ENCODE data around the gene SLC6A3.
A peak's percentile ranks its signal among the peaks of the same experiment; 100 is the strongest.
"Not testable (repeated sequence)": the region's sequence is repeated elsewhere in the genome, so short reads cannot be mapped to it uniquely, and the experiment has no call there.

The SLC6A3 gene

DNA sequence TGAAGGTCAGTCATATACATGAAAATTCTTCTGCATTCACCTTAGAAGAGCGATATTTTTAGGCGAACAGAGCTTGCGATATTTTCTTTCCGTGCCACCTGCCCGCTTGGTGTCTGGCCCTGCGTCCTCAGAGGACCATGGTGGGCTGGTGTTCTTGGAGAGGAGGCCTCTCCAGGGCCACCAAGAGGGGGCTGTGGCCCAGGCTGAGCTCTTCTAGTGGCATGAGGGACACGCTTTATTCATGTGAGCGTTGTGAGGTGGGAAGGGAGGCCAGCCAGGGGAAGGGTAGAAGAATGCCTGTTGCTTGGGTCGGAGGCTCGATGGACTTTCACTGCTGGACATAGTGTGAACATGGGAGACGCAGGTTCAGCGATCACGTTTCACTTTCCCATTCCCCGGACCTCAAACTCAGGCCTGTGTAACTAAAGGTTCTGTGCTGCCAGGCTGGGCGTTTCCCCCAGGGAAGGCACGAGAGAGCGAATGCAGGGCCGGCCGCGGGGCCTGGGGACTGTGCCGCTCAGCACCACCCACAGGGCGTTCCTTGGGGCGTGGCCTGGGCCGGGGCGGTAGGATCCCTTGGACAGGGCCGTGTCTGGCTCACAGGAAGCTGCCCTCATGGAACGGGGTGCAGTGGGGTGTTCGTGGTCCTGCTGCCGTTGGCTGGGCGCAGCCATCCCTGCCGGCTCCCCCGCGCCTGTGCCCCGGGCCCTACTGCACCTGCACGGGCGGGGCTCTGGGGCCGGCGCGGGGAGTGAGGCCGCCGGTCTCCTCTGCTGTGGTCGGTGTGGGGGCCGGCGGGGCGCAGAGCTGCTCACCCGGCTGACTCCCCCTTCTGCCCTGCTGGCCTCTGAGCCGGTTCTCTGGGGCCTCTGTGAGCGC, 59.6 kb downstream of the SLC6A3 start:
- DNase-seq: peak; percentile 90

GRCh38 chr5:1384521-1384920, 60.7 kb downstream of the SLC6A3 start:
- DNase-seq: no peak

GRCh38 chr5:1383886-1384401, 61.3 kb downstream of the SLC6A3 start:
- no peak for DNase-seq

DNA sequence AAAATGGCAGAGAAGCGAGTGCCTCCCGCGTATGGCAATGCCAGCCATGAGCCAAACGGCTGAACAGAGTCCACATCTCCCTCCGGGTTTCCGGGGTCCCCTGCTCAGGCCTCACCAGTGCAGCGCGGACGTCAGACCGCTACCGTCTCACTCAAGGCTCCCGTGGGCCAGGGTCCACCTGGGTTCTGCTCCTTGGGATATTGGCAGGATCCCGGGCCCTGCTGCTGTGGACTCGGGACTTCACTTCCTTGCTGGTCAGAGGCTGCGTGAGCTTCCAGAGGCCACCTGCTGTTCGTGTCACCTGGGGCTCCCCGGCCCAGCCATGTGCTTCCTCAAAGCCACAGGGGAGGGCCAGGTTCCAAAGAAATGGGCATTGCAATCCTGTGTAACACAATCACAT, 61.9 kb downstream of the SLC6A3 start:
- DNase-seq: no peak

GRCh38 chr5:1382248-1382700, 63.0 kb downstream of the SLC6A3 start:
- no peak for DNase-seq

DNA sequence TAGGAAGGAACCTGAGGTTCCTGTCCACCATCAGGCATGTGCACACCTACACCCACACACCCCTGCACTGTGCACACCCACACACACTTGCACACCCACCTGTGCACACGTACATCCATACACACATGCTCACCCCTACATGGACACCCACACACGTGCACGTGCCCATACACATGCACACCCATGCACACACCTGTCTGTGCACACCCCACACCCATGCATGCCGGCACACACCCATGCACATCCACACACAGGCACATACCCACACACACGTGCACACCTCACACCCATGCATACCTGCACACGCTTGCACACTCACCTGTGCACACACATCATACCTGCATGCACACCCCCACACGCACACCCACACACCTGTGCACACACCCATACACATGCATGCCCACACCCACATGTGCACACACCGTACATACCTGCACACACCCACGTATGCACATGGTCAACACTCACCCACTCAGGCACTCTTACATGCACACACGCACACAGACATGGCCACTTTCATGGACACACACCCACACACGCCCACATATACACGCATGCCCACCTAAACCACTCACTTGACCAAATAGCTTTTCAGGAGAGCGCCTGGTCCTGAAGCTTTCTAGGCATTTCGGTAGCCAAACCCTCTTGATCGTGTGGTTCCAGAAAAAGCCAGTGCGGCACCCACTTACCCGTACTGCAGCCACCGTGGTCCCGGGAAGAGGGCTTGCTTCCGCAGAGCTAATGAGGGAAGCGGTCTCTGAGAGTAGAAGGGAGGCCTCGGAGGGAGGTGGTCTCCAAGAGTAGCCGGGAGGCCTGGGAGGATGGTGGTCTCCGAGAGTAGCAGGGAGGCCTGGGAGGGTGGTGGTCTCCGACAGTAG, 63.6 kb downstream of the SLC6A3 start:
- no peak for DNase-seq

DNA sequence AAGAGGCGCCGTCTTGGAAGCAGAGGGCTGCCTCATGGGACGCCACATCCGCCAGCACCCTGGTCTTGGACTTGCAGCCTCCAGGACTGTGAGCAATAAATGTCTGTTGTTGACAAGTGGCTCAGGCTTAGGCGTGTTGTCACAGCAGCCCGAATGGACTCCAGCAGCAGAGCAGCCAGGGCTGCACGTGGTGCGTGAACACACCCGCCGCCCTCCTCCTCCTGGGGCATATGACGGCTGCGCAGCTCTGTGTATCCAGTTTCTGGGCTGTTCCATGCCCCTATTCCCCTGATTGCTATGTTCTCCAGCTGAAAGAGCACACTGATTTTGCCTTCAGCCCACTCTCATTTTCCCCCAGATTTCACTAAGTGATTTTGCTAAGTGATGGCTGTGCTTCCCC, 64.3 kb downstream of the SLC6A3 start:
- DNase-seq: no peak

- no peak for DNase-seq
Measured at GRCh38 chr5:1380011-1380817, 65.0 kb downstream of the SLC6A3 start.

- DNase-seq: no peak
Measured at GRCh38 chr5:1378866-1379659, 66.2 kb downstream of the SLC6A3 start.

GRCh38 chr5:1378096-1378495, 67.1 kb downstream of the SLC6A3 start:
- no peak for DNase-seq

DNA sequence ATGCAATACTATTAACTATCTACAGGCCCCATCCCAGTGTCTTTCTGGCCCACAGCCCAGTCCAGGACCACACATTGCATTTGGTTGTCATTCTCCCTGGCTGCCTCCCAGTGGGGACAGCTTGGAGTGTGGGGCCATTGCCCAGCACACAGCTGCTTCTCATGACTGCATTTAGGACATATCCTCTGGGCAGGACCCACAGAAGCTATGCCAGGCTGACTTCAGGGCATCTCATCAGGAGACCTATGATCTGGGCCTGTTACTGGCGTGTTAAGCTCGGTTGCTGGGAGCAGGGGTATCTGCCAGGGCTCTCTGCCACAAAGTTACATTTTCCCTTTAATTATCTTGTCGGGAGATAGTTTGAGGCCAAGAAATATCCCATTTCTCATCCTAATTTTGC, 68.3 kb downstream of the SLC6A3 start:
- no peak for DNase-seq

- DNase-seq: no peak
Measured at GRCh38 chr5:1375871-1376810, 69.1 kb downstream of the SLC6A3 start.

GRCh38 chr5:1374679-1375055, 70.6 kb downstream of the SLC6A3 start:
- DNase-seq: no peak

DNA sequence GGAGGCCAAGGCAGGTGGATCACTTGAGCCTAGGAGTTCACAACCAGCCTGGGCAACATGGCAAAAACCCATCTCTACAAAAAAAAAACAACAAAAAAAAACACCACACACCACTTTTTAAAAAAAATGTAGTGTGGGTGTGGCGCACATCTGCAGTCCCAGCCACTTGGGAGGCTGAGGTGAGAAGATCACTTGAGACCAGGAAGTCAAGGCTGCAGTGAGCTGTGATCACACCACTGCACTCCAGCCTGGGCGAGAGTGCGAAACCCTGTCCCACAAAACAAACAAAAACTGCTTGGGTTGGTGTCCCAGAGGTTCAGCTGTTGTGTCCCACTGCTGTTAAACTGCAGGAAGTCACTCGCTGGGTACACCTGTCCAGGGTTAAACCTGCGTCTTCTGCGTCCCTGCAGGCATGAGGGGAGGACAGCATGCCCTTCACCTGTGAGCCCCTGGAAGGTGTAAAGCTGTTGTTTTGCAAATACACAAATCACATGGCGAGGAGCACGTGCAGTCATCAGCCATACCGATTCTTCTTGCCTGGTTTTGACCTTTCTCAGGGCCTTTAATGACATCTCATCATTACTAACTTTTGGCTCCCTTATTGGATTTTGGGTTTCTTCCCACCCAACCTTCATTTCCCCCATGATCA, 71.1 kb downstream of the SLC6A3 start:
- no peak for DNase-seq

GRCh38 chr5:1371972-1372342, 73.3 kb downstream of the SLC6A3 start:
- not testable (repeated sequence) for DNase-seq

GRCh38 chr5:1371218-1371971, 73.8 kb downstream of the SLC6A3 start:
- DNase-seq: no peak

- no peak for DNase-seq
Measured at GRCh38 chr5:1370006-1370405, 75.2 kb downstream of the SLC6A3 start.

GRCh38 chr5:1368756-1369155, 76.5 kb downstream of the SLC6A3 start:
- DNase-seq: no peak

- DNase-seq: no peak
Measured at GRCh38 chr5:1368236-1368635, 77.0 kb downstream of the SLC6A3 start.

DNA sequence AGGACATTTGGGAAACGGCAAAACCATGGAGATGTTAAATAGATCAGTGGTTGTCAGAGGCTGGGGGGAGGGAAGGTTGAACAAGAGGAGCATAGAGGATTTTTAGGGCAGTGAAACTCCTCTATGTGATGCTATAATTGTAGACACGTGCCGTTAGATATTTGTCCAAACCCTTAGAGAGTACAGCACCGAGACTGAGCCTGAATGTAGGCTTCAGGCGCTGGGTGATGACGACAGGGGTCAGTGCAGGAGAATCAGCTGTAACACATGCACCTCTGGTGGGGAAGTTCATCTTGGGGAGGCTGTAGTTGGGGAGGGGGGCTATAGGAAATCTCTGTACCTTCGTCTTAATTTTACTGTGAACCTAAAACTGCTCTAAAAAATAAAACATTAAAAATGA, 78.1 kb downstream of the SLC6A3 start:
- DNase-seq: no peak
